22Rv1 (cell line): ENCODE data around the gene CFAP61.

Source experiments
- H3K27ac ChIP-seq: fragments of 450-650 bp; 2 replicates; pipeline ENCODE4 v1.5.1; 2017
- ZFX ChIP-seq: fragments of 450-650 bp; IDR thresholded peaks from 2 replicates; pipeline ENCODE4 v1.6.1; 2017; ENCODE audit warnings: antibody characterized with exemption, borderline replicate concordance
- TF ChIP-seq, protein P1 (sequence below): fragments of 450-650 bp; IDR thresholded peaks from 2 replicates; pipeline ENCODE4 v1.5.1; 2017; ENCODE audit warnings: mild to moderate bottlenecking

The CFAP61 gene

DNA sequence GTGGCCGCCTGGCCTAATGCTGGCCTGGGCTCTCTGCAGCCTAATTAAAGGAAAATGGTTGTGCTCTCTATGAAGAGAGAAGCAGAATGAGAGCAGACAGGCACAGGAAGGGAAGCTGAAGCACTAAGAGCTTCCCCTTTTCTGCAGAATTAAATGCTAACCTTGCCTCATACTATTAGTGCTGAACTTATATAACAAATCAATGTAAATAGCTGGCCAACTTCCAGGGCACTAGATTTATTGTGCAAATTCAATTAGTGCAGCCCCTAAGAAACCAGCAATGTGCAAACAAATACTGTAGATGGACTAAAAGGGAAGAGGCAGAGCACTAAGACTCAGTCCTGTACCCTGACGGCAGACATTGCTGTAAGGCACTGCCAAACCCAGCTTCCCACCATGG is 279.5 kb downstream of the CFAP61 start:
- no peak for TF ChIP-seq ZFX
- TF ChIP-seq, protein P1, sequence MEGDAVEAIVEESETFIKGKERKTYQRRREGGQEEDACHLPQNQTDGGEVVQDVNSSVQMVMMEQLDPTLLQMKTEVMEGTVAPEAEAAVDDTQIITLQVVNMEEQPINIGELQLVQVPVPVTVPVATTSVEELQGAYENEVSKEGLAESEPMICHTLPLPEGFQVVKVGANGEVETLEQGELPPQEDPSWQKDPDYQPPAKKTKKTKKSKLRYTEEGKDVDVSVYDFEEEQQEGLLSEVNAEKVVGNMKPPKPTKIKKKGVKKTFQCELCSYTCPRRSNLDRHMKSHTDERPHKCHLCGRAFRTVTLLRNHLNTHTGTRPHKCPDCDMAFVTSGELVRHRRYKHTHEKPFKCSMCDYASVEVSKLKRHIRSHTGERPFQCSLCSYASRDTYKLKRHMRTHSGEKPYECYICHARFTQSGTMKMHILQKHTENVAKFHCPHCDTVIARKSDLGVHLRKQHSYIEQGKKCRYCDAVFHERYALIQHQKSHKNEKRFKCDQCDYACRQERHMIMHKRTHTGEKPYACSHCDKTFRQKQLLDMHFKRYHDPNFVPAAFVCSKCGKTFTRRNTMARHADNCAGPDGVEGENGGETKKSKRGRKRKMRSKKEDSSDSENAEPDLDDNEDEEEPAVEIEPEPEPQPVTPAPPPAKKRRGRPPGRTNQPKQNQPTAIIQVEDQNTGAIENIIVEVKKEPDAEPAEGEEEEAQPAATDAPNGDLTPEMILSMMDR: no peak
- no peak overlapping the region for H3K27ac ChIP-seq

DNA sequence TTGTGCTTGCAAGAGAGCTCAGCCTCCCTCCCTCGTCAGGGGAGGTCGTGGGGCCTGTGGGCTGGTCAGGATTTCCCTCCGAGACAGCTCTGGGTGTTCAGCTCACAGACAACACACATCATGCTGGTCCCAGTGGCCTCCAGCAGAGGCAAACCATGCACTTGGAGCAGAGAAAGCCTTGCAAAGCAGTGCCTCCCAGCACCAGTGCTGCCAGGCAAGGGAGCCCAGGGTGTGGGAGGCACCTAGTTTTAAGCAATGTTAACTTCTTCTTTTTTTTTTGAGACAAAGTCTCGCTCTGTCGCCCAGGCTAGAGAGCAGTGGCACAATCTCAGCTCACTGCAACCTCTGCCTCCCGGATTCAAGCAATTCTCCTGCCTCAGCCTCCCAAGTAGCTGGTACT is 281.5 kb downstream of the CFAP61 start:
- TF ChIP-seq, protein P1: no peak
- no peak for TF ChIP-seq ZFX
- H3K27ac ChIP-seq: no peak overlapping the region

DNA sequence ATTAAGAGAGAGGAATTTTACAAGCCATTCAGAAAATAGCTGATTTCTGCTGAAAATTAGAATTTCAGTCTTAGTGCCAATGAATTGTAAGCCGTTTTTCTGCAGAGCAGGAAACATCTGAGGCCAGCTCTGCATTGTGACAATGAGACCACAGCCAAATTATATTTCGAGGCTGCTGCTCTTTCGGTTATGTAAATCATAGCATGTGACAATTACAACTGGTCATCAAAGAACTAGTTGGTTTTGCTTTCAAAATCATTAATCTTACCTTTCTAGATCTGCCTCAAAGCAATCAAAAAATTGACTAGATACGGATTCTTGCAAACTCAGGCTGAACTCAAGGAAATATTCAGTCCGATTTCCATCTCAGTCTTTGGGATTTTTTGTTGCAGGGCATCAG is 282.2 kb downstream of the CFAP61 start:
- TF ChIP-seq ZFX: no peak
- TF ChIP-seq, protein P1: no peak
- no peak overlapping the region for H3K27ac ChIP-seq

DNA sequence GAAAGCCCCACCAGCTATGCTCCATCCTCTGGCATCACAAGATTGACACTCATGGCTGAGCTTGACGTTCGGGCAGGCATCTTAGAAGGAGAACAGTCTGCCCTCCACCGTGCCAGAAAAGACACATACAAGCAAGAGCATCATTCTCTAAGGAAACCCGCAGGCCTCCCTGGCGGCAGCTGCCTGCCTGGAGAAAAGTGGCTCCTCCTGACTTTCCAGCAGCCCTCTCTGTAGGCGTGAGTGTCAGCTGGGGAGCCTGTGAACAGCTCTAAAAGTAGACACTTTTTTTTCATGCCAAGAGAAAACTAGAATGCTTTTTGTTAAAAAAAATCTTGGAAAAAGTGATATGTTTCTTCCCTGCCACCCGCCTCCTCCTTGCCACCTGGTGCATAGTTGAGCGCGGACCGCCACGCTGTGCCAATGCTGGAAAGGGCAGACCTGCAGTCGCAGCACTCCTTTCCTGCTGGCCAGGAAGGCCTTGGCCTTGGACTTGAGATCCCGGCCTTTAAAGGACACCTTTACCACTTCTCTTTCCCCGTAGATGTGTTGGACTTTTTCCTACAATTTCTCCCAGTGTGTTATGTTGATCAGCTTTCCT is 285.9 kb downstream of the CFAP61 start:
- H3K27ac ChIP-seq: no peak overlapping the region
- TF ChIP-seq, protein P1: no peak

DNA sequence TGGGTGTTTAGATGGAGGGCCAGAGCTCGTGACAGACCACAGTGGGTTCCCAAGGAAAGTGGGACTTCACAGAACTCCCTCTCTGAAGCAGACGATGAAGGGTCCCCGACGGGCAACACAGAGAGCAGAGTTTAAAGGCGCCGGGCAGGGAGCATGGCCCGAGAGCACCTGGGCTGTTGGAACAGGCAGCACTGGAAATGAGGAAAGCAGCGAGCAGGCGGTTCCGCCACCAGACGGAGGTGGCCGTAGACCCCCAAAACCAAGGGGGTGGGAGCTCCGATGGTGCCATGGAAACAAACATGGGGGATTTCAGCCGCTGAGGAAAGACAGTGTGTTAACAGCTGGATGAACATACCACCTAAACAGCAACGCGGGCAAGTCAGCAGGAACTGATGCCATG is 288.1 kb downstream of the CFAP61 start:
- no peak overlapping the region for H3K27ac ChIP-seq
- TF ChIP-seq, protein P1: no peak
- no peak for TF ChIP-seq ZFX

DNA sequence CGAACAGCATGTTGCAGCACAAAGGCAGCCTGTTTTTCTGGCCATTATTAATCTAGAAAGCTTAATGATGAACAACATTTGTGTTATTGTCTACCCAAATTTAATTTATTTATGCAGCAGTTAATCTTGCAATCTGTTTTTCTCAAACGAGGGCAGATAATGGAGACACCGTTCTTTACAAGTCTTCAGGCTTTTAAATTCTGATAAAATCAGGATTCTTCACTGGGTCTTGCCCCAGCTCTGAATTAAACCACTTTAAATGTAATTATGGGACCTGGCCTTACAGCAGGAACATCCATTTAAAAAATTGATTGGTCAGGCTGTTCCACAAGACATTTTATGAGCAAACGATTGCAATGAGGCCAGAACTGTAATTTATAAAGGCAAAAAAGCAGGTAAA is 289.0 kb downstream of the CFAP61 start:
- H3K27ac ChIP-seq: no peak overlapping the region
- TF ChIP-seq ZFX: no peak
- TF ChIP-seq, protein P1: no peak

DNA sequence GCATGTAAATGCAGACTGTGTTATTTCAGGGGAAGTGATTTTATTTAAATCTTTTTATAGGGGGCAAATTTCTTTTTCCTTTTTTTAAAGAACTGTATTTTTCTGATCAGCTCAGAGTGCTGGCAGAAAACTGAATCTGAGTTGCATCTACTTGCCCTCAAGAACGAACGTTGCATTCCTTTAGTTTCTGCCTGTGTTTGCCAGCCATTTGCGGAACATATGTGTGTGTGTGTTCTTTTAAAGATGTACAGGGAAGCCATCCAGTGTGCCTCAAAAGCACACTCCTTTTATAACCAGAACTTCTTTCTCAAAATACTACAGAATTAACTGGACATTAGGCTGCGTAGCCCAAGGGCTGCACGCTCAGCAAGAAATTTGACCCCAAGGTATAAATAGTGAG is 289.7 kb downstream of the CFAP61 start:
- no peak for TF ChIP-seq ZFX
- TF ChIP-seq, protein P1: no peak
- no peak overlapping the region for H3K27ac ChIP-seq
